H1 (cell line): Measurements from ENCODE around the gene LGI4. TPM values are rescaled to one million over a fixed set of nuclear protein-coding genes. Genes with fewer than 3 reads are reported as not detected.
A peak's percentile ranks its signal among the peaks of the same experiment; 100 is the strongest.

ENCODE experiments used
- CTCF ChIA-PET: fragments of 300-600 bp; sonication (Branson Sonifier 250); formaldehyde crosslinking; loops from one replicate; lab custom pipeline; 2021; ENCODE audit not compliant: partially characterized antibody; lab: Charles Lee
- POLR2A ChIA-PET: fragments of 300-600 bp; sonication (Branson Sonifier 250); formaldehyde crosslinking; loops from one replicate; lab custom pipeline; 2021; ENCODE audit warnings: inconsistent platforms; ENCODE audit not compliant: partially characterized antibody; lab: Charles Lee
- DNase-seq, 2 experiments: peaks; one replicate each; pipeline versions ENCODE4 v3.0.0 to v3.0.0-alpha.2; 2010 to 2022; ENCODE audit warnings: low spot score in 2 of 2, low read depth in 1 of 2, mixed read lengths in 1 of 2
- FAIRE-seq: peaks from 2 replicates; lab custom pipeline; 2011; peaks lifted over from hg19 to GRCh38; lab: Jason Lieb, UNC
- H2AFZ ChIP-seq: 2 replicates; pipeline ENCODE4 v1.8.1; 2012; ENCODE audit warnings: low read length, inconsistent platforms
- H2AK5ac ChIP-seq: 2 replicates; pipeline ENCODE4 v1.6.1; 2013; ENCODE audit warnings: low read depth, low read length
- H2BK120ac ChIP-seq: replicated peaks from 2 replicates; pipeline ENCODE3; 2013; ENCODE audit warnings: low read depth, low read length, inconsistent platforms
- H2BK12ac ChIP-seq: 2 replicates; pipeline ENCODE4 v1.6.1; 2013; ENCODE audit warnings: low read depth, low read length
- H2BK15ac ChIP-seq: 2 replicates; pipeline ENCODE4 v1.6.1; 2013; ENCODE audit warnings: low read length
- H2BK20ac ChIP-seq: 2 replicates; pipeline ENCODE4 v1.6.1; 2013; ENCODE audit warnings: low read length
- H2BK5ac ChIP-seq: 2 replicates; pipeline ENCODE4 v1.6.1; 2013; ENCODE audit warnings: low read depth, low read length
- H3K14ac ChIP-seq: 2 replicates; pipeline ENCODE4 v1.6.1; 2013; ENCODE audit warnings: inconsistent platforms; ENCODE audit not compliant: insufficient read length
- H3K18ac ChIP-seq: 2 replicates; pipeline ENCODE4 v1.6.1; 2013; ENCODE audit warnings: low read length; ENCODE audit errors: extremely low read depth
- H3K23ac ChIP-seq: 2 replicates; pipeline ENCODE4 v1.6.1; 2013; ENCODE audit warnings: inconsistent platforms; ENCODE audit not compliant: insufficient read length
- H3K23me2 ChIP-seq: 2 replicates; pipeline ENCODE4 v1.6.1; 2013; ENCODE audit warnings: low read depth, low read length
- H3K27ac ChIP-seq: 2 replicates; pipeline ENCODE4 v1.6.1; 2011; ENCODE audit warnings: low read depth, low read length, inconsistent platforms
- H3K27me3 ChIP-seq, 4 experiments: replicated peaks in 1 of 4; 1 replicate in 1 of 4; 2 replicates in 3 of 4; pipeline versions ENCODE4 v1.6.1 to v1.8.1; 2011 to 2013; ENCODE audit warnings: low read length in 3 of 4, mild to moderate bottlenecking in 3 of 4, inconsistent platforms in 2 of 4, mixed read lengths in 2 of 4, moderate library complexity in 1 of 4; ENCODE audit not compliant: control insufficient read depth in 3 of 4, insufficient read depth in 3 of 4; ENCODE audit errors: extremely low read depth in 1 of 4
- H3K36me3 ChIP-seq, 4 experiments: 2 replicates each; pipeline versions ENCODE4 v1.6.1 to v1.8.1; 2011 to 2013; ENCODE audit warnings: mild to moderate bottlenecking in 4 of 4, low read length in 3 of 4, moderate library complexity in 2 of 4, control low read depth in 1 of 4, inconsistent platforms in 1 of 4; ENCODE audit not compliant: insufficient read depth in 4 of 4, control insufficient read depth in 2 of 4
- H3K4ac ChIP-seq: replicated peaks from 2 replicates; pipeline ENCODE3; 2013; ENCODE audit warnings: low read length, low read depth, mixed read lengths, inconsistent platforms; ENCODE audit not compliant: insufficient read length
- H3K4me1 ChIP-seq, 4 experiments: replicated peaks in 1 of 4; 1 replicate in 1 of 4; 2 replicates in 3 of 4; pipeline versions ENCODE4 v1.6.1 to v1.8.1; 2011 to 2013; ENCODE audit warnings: low read length in 3 of 4, inconsistent platforms in 2 of 4, mixed read lengths in 1 of 4; ENCODE audit not compliant: insufficient read depth in 4 of 4, control insufficient read depth in 3 of 4
- H3K4me2 ChIP-seq, 2 experiments: 2 replicates each; pipeline versions ENCODE4 v1.6.1 to v1.8.1; 2011 to 2013; ENCODE audit warnings: low read depth in 2 of 2, low read length in 2 of 2, control low read depth in 1 of 2, inconsistent platforms in 1 of 2, mild to moderate bottlenecking in 1 of 2; ENCODE audit not compliant: insufficient read depth in 1 of 2
- H3K4me3 ChIP-seq, 4 experiments: fragments of 200-600, 300-600 bp in 1 of 4; sonication (generic), shearing (Covaris generic), sonication (Bioruptor Twin) in 1 of 4; 2 replicates each; pipeline versions ENCODE4 v1.5.1 to v1.8.1; 2011 to 2016; ENCODE audit warnings: low read length in 4 of 4, low read depth in 3 of 4, control low read depth in 2 of 4, inconsistent platforms in 2 of 4, mild to moderate bottlenecking in 2 of 4, mixed read lengths in 1 of 4, moderate library complexity in 1 of 4; ENCODE audit not compliant: insufficient read depth in 2 of 4; ENCODE audit errors: extremely low read depth in 1 of 4
- H3K56ac ChIP-seq: replicated peaks from 2 replicates; pipeline ENCODE3; 2013; ENCODE audit warnings: low read depth, mild to moderate bottlenecking, mixed read lengths, low read length, inconsistent platforms; ENCODE audit not compliant: insufficient read length
- H3K79me1 ChIP-seq: 2 replicates; pipeline ENCODE4 v1.6.1; 2013; ENCODE audit warnings: low read depth, low read length, control low read depth
- H3K79me2 ChIP-seq, 2 experiments: 2 replicates each; pipeline versions ENCODE4 v1.6.1 to v1.8.1; 2012 to 2013; ENCODE audit warnings: low read length in 2 of 2, mild to moderate bottlenecking in 2 of 2, inconsistent platforms in 1 of 2; ENCODE audit not compliant: insufficient read depth in 2 of 2, control insufficient read depth in 1 of 2
- H3K9ac ChIP-seq, 4 experiments: replicated peaks in 1 of 4; 1 replicate in 1 of 4; 2 replicates in 3 of 4; pipeline versions ENCODE4 v1.6.1 to v1.8.1; 2011 to 2013; ENCODE audit warnings: low read depth in 3 of 4, low read length in 3 of 4, control low read depth in 2 of 4, mild to moderate bottlenecking in 2 of 4, moderate library complexity in 2 of 4, inconsistent platforms in 1 of 4; ENCODE audit errors: extremely low read depth in 1 of 4
- H3K9me3 ChIP-seq, 2 experiments: 2 replicates each; pipeline versions ENCODE4 v1.6.1 to v1.8.1; 2012 to 2013; ENCODE audit warnings: mild to moderate bottlenecking in 2 of 2, moderate library complexity in 2 of 2, control low read depth in 1 of 2, inconsistent platforms in 1 of 2, low read depth in 1 of 2, low read length in 1 of 2, mixed read lengths in 1 of 2; ENCODE audit not compliant: insufficient read depth in 2 of 2
- H4K20me1 ChIP-seq, 2 experiments: replicated peaks in 1 of 2; 2 replicates each; pipeline versions ENCODE3 to v1.8.1; 2011 to 2013; ENCODE audit warnings: inconsistent platforms in 2 of 2, low read length in 2 of 2, mild to moderate bottlenecking in 1 of 2; ENCODE audit not compliant: insufficient read depth in 2 of 2, control insufficient read depth in 1 of 2
- H4K5ac ChIP-seq: 2 replicates; pipeline ENCODE4 v1.6.1; 2013; ENCODE audit warnings: low read length, low read depth, mixed read lengths, inconsistent platforms; ENCODE audit not compliant: insufficient read length
- H4K8ac ChIP-seq: 2 replicates; pipeline ENCODE4 v1.8.0; 2013; ENCODE audit warnings: mild to moderate bottlenecking, moderate library complexity, low read length, inconsistent platforms; ENCODE audit not compliant: insufficient read depth; ENCODE audit errors: extremely low read depth
- H4K91ac ChIP-seq: replicated peaks from 2 replicates; pipeline ENCODE3; 2013; ENCODE audit warnings: low read length, mixed read lengths, inconsistent platforms; ENCODE audit not compliant: insufficient read length
- ASH2L ChIP-seq: fragments of 200-600, 300-600 bp; sonication (generic); IDR thresholded peaks from one replicate; pipeline ENCODE4 v1.7.1; 2017; ENCODE audit warnings: low read length
- BRCA1 ChIP-seq: IDR thresholded peaks from 2 replicates; pipeline ENCODE4 v1.6.1; 2012; ENCODE audit warnings: low read depth, low read length, improper control_type of control experiment
- CEBPB ChIP-seq: IDR thresholded peaks from 2 replicates; pipeline ENCODE4 v1.6.1; 2012; ENCODE audit warnings: low read depth, low read length
- CHD1 ChIP-seq: IDR thresholded peaks from 2 replicates; pipeline ENCODE4 v1.6.1; 2012; ENCODE audit warnings: low read depth, low read length, improper control_type of control experiment
- CHD2 ChIP-seq: IDR thresholded peaks from 2 replicates; pipeline ENCODE4 v1.6.1; 2012; ENCODE audit warnings: low read length, improper control_type of control experiment
- GABPA ChIP-seq: IDR thresholded peaks from 2 replicates; pipeline ENCODE4 v1.6.1; 2011; ENCODE audit warnings: mild to moderate bottlenecking, low read length, moderate library complexity, borderline replicate concordance; ENCODE audit not compliant: insufficient read depth
- GTF2F1 ChIP-seq: IDR thresholded peaks from 2 replicates; pipeline ENCODE4 v1.6.1; 2012; ENCODE audit warnings: low read depth, low read length, improper control_type of control experiment, borderline replicate concordance
- HDAC2 ChIP-seq, 2 experiments: fragments of 300-600 bp in 1 of 2; sonication (generic) in 1 of 2; IDR thresholded peaks; 2 replicates each; pipeline ENCODE4 v1.6.1; 2011 to 2012; ENCODE audit warnings: low read depth in 2 of 2, low read length in 2 of 2, mild to moderate bottlenecking in 2 of 2, moderate library complexity in 2 of 2, borderline replicate concordance in 1 of 2, inconsistent platforms in 1 of 2
- KDM1A ChIP-seq: fragments of 200-600, 300-600 bp; sonication (generic); IDR thresholded peaks from 2 replicates; pipeline ENCODE4 v1.7.1; 2016; ENCODE audit warnings: mild to moderate bottlenecking, low read length, borderline replicate concordance
- PHF8 ChIP-seq: fragments of 200-600 bp; sonication (generic); conservative IDR thresholded peaks from 2 replicates; pipeline ENCODE4 v1.7.1; 2012; ENCODE audit warnings: low read depth, mild to moderate bottlenecking, inconsistent platforms, low read length, moderate library complexity
- POU5F1 ChIP-seq: IDR thresholded peaks from 2 replicates; pipeline ENCODE4 v1.6.1; 2011; ENCODE audit warnings: low read depth, mild to moderate bottlenecking, low read length, moderate library complexity
- RFX5 ChIP-seq: IDR thresholded peaks from 2 replicates; pipeline ENCODE4 v1.6.1; 2011; ENCODE audit warnings: low read depth, low read length, improper control_type of control experiment, borderline replicate concordance
- SAP30 ChIP-seq: fragments of 300-600 bp; sonication (generic); IDR thresholded peaks from 2 replicates; pipeline ENCODE4 v1.7.1; 2012; ENCODE audit warnings: low read length, moderate library complexity, mild to moderate bottlenecking, inconsistent platforms; ENCODE audit not compliant: insufficient read depth, insufficient replicate concordance
- SP1 ChIP-seq: IDR thresholded peaks from 2 replicates; pipeline ENCODE4 v1.6.1; 2011; ENCODE audit warnings: low read depth, low read length
- WGBS, 2 experiments: shearing (Covaris generic) in 1 of 2; methylation state at CpG; one replicate each; pipeline versions ENCODE4 v1.1.6 to v1.1.7; 2013 to 2015; ENCODE audit warnings: low lambda C conversion rate in 2 of 2, mixed read lengths in 2 of 2, inconsistent platforms in 1 of 2, low coverage in 1 of 2, missing lambda C conversion rate in 1 of 2; ENCODE audit not compliant: insufficient replicate concordance in 2 of 2, insufficient coverage in 1 of 2, insufficient read length in 1 of 2; ENCODE audit errors: extremely low coverage in 1 of 2, missing lambda C conversion rate in 1 of 2; 5-methylcytosine and 5-hydroxymethylcytosine counted together
- polyA plus RNA-seq, 7 experiments: library from polyadenylated mRNA; depleted of rRNA in 3 of 7; stranded (reverse) in 5 of 7; unstranded in 2 of 7; fragments of >200 nt in 5 of 7; fragments of 200-250 nt in 2 of 7; gene quantifications; 1 replicate in 5 of 7; 2 replicates in 1 of 7; 4 replicates in 1 of 7; pipeline versions ENCODE4 v1.2.1 to v1.2.3, GENCODE V29; 2011 to 2013; ENCODE audit warnings: missing spikeins in 2 of 7, mixed read lengths in 2 of 7
- total RNA-seq: library from RNA; stranded (reverse); fragmentation: NEBNext Ultra II Directional; extraction: Animal tissue kit (Norgen Biotek cat#: 25700); gene quantifications from 2 replicates; pipeline ENCODE4 v1.2.1, GENCODE V29; 2021

The LGI4 gene
- total and polyA plus RNA-seq, 2 of the 8 experiments (the other 6 are each of a cell fraction or from before 2014, with no cell fraction given), result 2.0 to 8.2 TPM

DNA sequence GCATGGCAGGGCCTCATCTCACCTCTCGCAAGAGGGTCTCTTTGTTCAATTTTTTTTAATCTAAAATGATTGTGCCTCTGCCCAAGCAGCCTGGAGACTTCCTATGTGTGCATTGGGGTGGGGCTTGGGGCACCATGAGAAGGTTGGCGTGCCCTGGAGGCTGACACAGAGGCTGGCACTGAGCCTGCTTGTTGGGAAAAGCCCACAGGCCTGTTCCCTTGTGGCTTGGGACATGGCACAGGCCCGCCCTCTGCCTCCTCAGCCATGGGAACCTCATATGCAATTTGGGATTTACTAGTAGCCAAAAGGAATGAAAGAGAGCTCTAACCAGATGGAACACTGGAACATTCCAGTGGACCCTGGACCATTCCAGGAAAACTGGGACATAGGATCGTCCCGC is 11.3 kb downstream of the LGI4 start:
- Histone ChIP-seq H2BK120ac (no peak overlapping the region), H3K14ac (no peak overlapping the region), H3K36me3 (no peaks in the 10 kb centered on the region), H2BK15ac (peak overlapping the region; percentile 95; the same call in 1 of the 2 replicates), H3K4me3 (no peak overlapping the region), H2AK5ac (no peak overlapping the region), H3K18ac (peak overlapping the region; percentile 55; the same call in 1 of the 2 replicates), H2AFZ (no peak overlapping the region), H3K4me2 (no peak overlapping the region; a peak in 1 of 4 replicates), H3K9ac (no peak overlapping the region), H2BK20ac (peak overlapping the region; percentile 92; the same call in 1 of the 2 replicates), H3K79me2 (no peaks in the 10 kb centered on the region), H4K8ac (no peak overlapping the region; the same call in 1 of the 2 replicates), H3K4ac (no peak overlapping the region), H2BK12ac (peak overlapping the region; percentile 68; the same call in 1 of the 2 replicates), H3K27me3 (no peaks in the 10 kb centered on the region; a peak in 1 of 7 replicates), H3K79me1 (no peaks in the 10 kb centered on the region), H4K5ac (no peak overlapping the region), H3K56ac (no peak overlapping the region), H2BK5ac (peak overlapping the region; percentile 64; the same call in 1 of the 2 replicates), H3K23me2 (no peaks in the 10 kb centered on the region), H3K9me3 (no peaks in the 10 kb centered on the region), H3K4me1 (peaks cover 3 to 16% (median 9%) of the 10 kb centered on the region in 4 experiments; a peak in 6 of 7 replicates), H4K91ac (peak overlapping the region; percentile 94), H3K23ac (no peak overlapping the region), H3K27ac (no peak overlapping the region), H4K20me1 (no peaks in the 10 kb centered on the region)
- ChIA-PET POLR2A (interaction anchor here (0.9 to 1.2 kb wide), 4 partner anchors 11 to 146 kb away, joined by 3 to 4 read pairs (median 4); partner anchors contain the start of gene LGI4), CTCF (interaction anchor here (1.1 to 4.6 kb wide), 4 partner anchors 8 to 33 kb away, joined by 3 to 41 read pairs (median 7); partner anchors contain the start of genes FXYD3 and LGI4)
- DNase-seq (no peak), FAIRE-seq (no peak)
- 92% methylated on average over 5 of the region's 5 CpGs; no CpG with 5 or more reads in 1 of the 2 experiments for WGBS, 2 experiments
- TF ChIP-seq GTF2F1 (no peak), ASH2L (no peak), SAP30 (no peak), SP1 (no peak), CHD1 (no peak), HDAC2 (IDR thresholded peaks at IDR 0.05; ENCODE audit: borderline replicate concordance in 1 of 2, low read depth in 2 of 2, low read length in 2 of 2) (no peak), BRCA1 (no peak), CEBPB (no peak), CHD2 (no peak), POU5F1 (no peak), GABPA (no peak), KDM1A (no peak), PHF8 (no peak), RFX5 (no peak)
